Measurements from ENCODE around the gene LRP1B.

- no peak for TF ChIP-seq CSRNP3 (CRISPR knock-in tag; IDR thresholded peaks at IDR 0.05)
- TF ChIP-seq ZNF8 (CRISPR knock-in tag; IDR thresholded peaks at IDR 0.05), result no peak
- no peak for TF ChIP-seq GLIS3 (CRISPR knock-in tag; IDR thresholded peaks at IDR 0.05)
- TF ChIP-seq ZC3H10 (CRISPR knock-in tag; IDR thresholded peaks at IDR 0.05), result no peak
- no peak for TF ChIP-seq ARNTL (CRISPR knock-in tag; IDR thresholded peaks at IDR 0.05; ENCODE audit: borderline replicate concordance, low read depth)
- TF ChIP-seq ISL1 (CRISPR knock-in tag; IDR thresholded peaks at IDR 0.05), result no peak
- no peak for TF ChIP-seq TCF4 (CRISPR knock-in tag; IDR thresholded peaks at IDR 0.05; ENCODE audit: borderline replicate concordance)
- no peak for TF ChIP-seq RARB (CRISPR knock-in tag; IDR thresholded peaks at IDR 0.05)
- no peak for TF ChIP-seq PPARA (CRISPR knock-in tag; IDR thresholded peaks at IDR 0.05; ENCODE audit: borderline replicate concordance)
- TF ChIP-seq ZNF70 (CRISPR knock-in tag; IDR thresholded peaks at IDR 0.05), result no peak
- TF ChIP-seq ZFP30 (CRISPR knock-in tag; IDR thresholded peaks at IDR 0.05), result no peak
Measured at GRCh38 chr2:141560723-141561122, 570.1 kb downstream of the LRP1B start.

All from SK-N-SH treated with all-trans-retinoic acid at 6 μM for 48 hours (cell line).